ENCODE measurements around the gene CD300C. TPM values are rescaled to one million over a fixed set of nuclear protein-coding genes. Genes with fewer than 3 reads are reported as not detected.

Gene CD300C
- total RNA-seq, 2 experiments from 2014 or later = 0.47 to 0.57 TPM

GRCh38 chr17:74542727-74543383, 3.1 kb downstream of the CD300C start:
- ATAC-seq (no peak), DNase-seq (no peak)
- Mint-ChIP-seq H3K4me3 (no peak overlapping the region), H3K36me3 (ENCODE audit: low read depth) (no peaks in the 10 kb centered on the region), H3K4me1 (ENCODE audit: low read depth) (peaks cover 36% of the 10 kb centered on the region), H3K27me3 (ENCODE audit: low read depth) (peaks cover 6% of the 10 kb centered on the region), H3K9me3 (ENCODE audit: insufficient read depth) (no peaks in the 10 kb centered on the region), H3K27ac (no peak overlapping the region)
- ChIA-PET CTCF (no interaction called here), POLR2A (no interaction called here)

GRCh38 chr17:74542166-74542565, 3.7 kb downstream of the CD300C start:
- Mint-ChIP-seq H3K4me3 (no peak overlapping the region), H3K9me3 (ENCODE audit: insufficient read depth) (no peaks in the 10 kb centered on the region), H3K4me1 (ENCODE audit: low read depth) (peaks cover 29% of the 10 kb centered on the region), H3K27me3 (ENCODE audit: low read depth) (peaks cover 7% of the 10 kb centered on the region), H3K27ac (no peak overlapping the region), H3K36me3 (ENCODE audit: low read depth) (no peaks in the 10 kb centered on the region)
- CTCF ChIA-PET = no interaction called here
- DNase-seq (no peak), ATAC-seq (no peak)
- POLR2A ChIA-PET = no interaction called here

GRCh38 chr17:74541176-74542111, 4.5 kb downstream of the CD300C start:
- Mint-ChIP-seq H3K36me3 (ENCODE audit: low read depth) (no peaks in the 10 kb centered on the region), H3K27me3 (ENCODE audit: low read depth) (peaks cover 13% of the 10 kb centered on the region), H3K4me3 (no peak overlapping the region), H3K4me1 (ENCODE audit: low read depth) (peaks cover 22% of the 10 kb centered on the region), H3K27ac (no peak overlapping the region), H3K9me3 (ENCODE audit: insufficient read depth) (no peaks in the 10 kb centered on the region)
- no peak for DNase-seq
- ATAC-seq = no peak
- ChIA-PET POLR2A (no interaction called here), CTCF (no interaction called here)

GRCh38 chr17:74539281-74539820, 6.6 kb downstream of the CD300C start:
- H3K9me3 Mint-ChIP-seq (ENCODE audit: insufficient read depth) = no peaks in the 10 kb centered on the region
- ChIA-PET POLR2A (no interaction called here), CTCF (no interaction called here)
- no peak for ATAC-seq
- peaks cover 22% of the 10 kb centered on the region for H3K27me3 Mint-ChIP-seq (ENCODE audit: low read depth)
- H3K36me3 Mint-ChIP-seq (ENCODE audit: low read depth) = no peaks in the 10 kb centered on the region
- no peak overlapping the region for H3K27ac Mint-ChIP-seq
- DNase-seq = no peak
- no peak overlapping the region for H3K4me3 Mint-ChIP-seq
- peaks cover 4% of the 10 kb centered on the region for H3K4me1 Mint-ChIP-seq (ENCODE audit: low read depth)

GRCh38 chr17:74536890-74537289, 9.0 kb downstream of the CD300C start:
- no peak overlapping the region for H3K27ac Mint-ChIP-seq
- H3K36me3 Mint-ChIP-seq (ENCODE audit: low read depth) = no peaks in the 10 kb centered on the region
- H3K4me3 Mint-ChIP-seq = no peak overlapping the region
- H3K27me3 Mint-ChIP-seq (ENCODE audit: low read depth) = peaks cover 35% of the 10 kb centered on the region
- DNase-seq (no peak), ATAC-seq (no peak)
- ChIA-PET CTCF (no interaction called here), POLR2A (no interaction called here)
- H3K9me3 Mint-ChIP-seq (ENCODE audit: insufficient read depth) = no peaks in the 10 kb centered on the region
- H3K4me1 Mint-ChIP-seq (ENCODE audit: low read depth) = peaks cover 6% of the 10 kb centered on the region

- ChIA-PET POLR2A (no interaction called here), CTCF (interaction anchor here (0.6 to 2.2 kb wide), 11 partner anchors 12 to 260 kb away, joined by 3 to 28 read pairs (median 3); partner anchors contain the start of gene GPR142)
- ATAC-seq (no peak), DNase-seq (no peak)
- Mint-ChIP-seq H3K9me3 (ENCODE audit: insufficient read depth) (no peaks in the 10 kb centered on the region), H3K27ac (no peak overlapping the region), H3K36me3 (ENCODE audit: low read depth) (no peaks in the 10 kb centered on the region), H3K4me3 (no peak overlapping the region), H3K27me3 (ENCODE audit: low read depth) (peaks cover 33% of the 10 kb centered on the region), H3K4me1 (ENCODE audit: low read depth) (peaks cover 6% of the 10 kb centered on the region)
These were observed 13.8 kb downstream of the CD300C start for GRCh38 chr17:74532115-74532514.

- no peak for DNase-seq
- Mint-ChIP-seq H3K36me3 (ENCODE audit: low read depth) (no peaks in the 10 kb centered on the region), H3K27me3 (ENCODE audit: low read depth) (peaks cover 26% of the 10 kb centered on the region), H3K4me3 (no peak within 1 kb of the TSS), H3K9me3 (ENCODE audit: insufficient read depth) (no peaks in the 10 kb centered on the region), H3K27ac (no peak within 1 kb of the TSS), H3K4me1 (ENCODE audit: low read depth) (peaks cover 6% of the 10 kb centered on the region)
- CTCF ChIA-PET = interaction anchor here (1.1 to 2.2 kb wide), 5 partner anchors 11 to 163 kb away, joined by 3 to 9 read pairs (median 4); no protein-coding TSS in a partner anchor
- no peak for ATAC-seq
- POLR2A ChIA-PET = no interaction called here
These were observed 14.6 kb downstream of the CD300C start, which contains the start of gene CD300LB for GRCh38 chr17:74531231-74531761. CD300LB (minus strand) TSS chr17:74531475; CDS start chr17:74531350, 125 bp downstream.

GRCh38 chr17:74530831-74531150, 15.1 kb downstream of the CD300C start:
- no peaks in the 10 kb centered on the region for H3K36me3 Mint-ChIP-seq (ENCODE audit: low read depth)
- peaks cover 23% of the 10 kb centered on the region for H3K27me3 Mint-ChIP-seq (ENCODE audit: low read depth)
- no peak overlapping the region for H3K4me3 Mint-ChIP-seq
- H3K4me1 Mint-ChIP-seq (ENCODE audit: low read depth) = peaks cover 6% of the 10 kb centered on the region
- ChIA-PET POLR2A (no interaction called here), CTCF (interaction anchor here (1.1 to 2.2 kb wide), 2 partner anchors 152 to 163 kb away, joined by 4 to 9 read pairs; no protein-coding TSS in a partner anchor)
- DNase-seq (no peak), ATAC-seq (no peak)
- H3K27ac Mint-ChIP-seq = no peak overlapping the region
- H3K9me3 Mint-ChIP-seq (ENCODE audit: insufficient read depth) = no peaks in the 10 kb centered on the region

- Mint-ChIP-seq H3K4me1 (ENCODE audit: low read depth) (peaks cover 6% of the 10 kb centered on the region), H3K27ac (no peak overlapping the region), H3K9me3 (ENCODE audit: insufficient read depth) (no peaks in the 10 kb centered on the region), H3K36me3 (ENCODE audit: low read depth) (no peaks in the 10 kb centered on the region), H3K4me3 (no peak overlapping the region), H3K27me3 (ENCODE audit: low read depth) (peaks cover 27% of the 10 kb centered on the region)
- DNase-seq = no peak
- ATAC-seq = no peak
- ChIA-PET POLR2A (no interaction called here), CTCF (interaction anchor here (1.3 kb wide), 1 partner anchor 161 kb away, joined by 3 read pairs; no protein-coding TSS in a partner anchor)
These were observed 16.7 kb downstream of the CD300C start for GRCh38 chr17:74529243-74529642.

GRCh38 chr17:74528491-74529199, 17.3 kb downstream of the CD300C start:
- H3K27ac Mint-ChIP-seq = no peak overlapping the region
- no peak overlapping the region for H3K4me3 Mint-ChIP-seq
- no peaks in the 10 kb centered on the region for H3K9me3 Mint-ChIP-seq (ENCODE audit: insufficient read depth)
- ATAC-seq = no peak
- ChIA-PET POLR2A (interaction anchor here (1.7 kb wide), 1 partner anchor 12 kb away, joined by 4 read pairs; no protein-coding TSS in a partner anchor), CTCF (interaction anchor here (1.1 to 1.3 kb wide), 3 partner anchors 128 to 160 kb away, joined by 3 read pairs; no protein-coding TSS in a partner anchor)
- DNase-seq = no peak
- H3K27me3 Mint-ChIP-seq (ENCODE audit: low read depth) = peaks cover 30% of the 10 kb centered on the region
- H3K4me1 Mint-ChIP-seq (ENCODE audit: low read depth) = peaks cover 6% of the 10 kb centered on the region
- no peaks in the 10 kb centered on the region for H3K36me3 Mint-ChIP-seq (ENCODE audit: low read depth)

- ChIA-PET CTCF (interaction anchor here (1.1 to 1.3 kb wide), 3 partner anchors 129 to 159 kb away, joined by 3 read pairs; no protein-coding TSS in a partner anchor), POLR2A (interaction anchor here (1.7 kb wide), 1 partner anchor 11 kb away, joined by 4 read pairs; no protein-coding TSS in a partner anchor)
- H3K4me3 Mint-ChIP-seq = no peak overlapping the region
- no peak for DNase-seq
- no peak for ATAC-seq
- H3K36me3 Mint-ChIP-seq (ENCODE audit: low read depth) = no peaks in the 10 kb centered on the region
- H3K27me3 Mint-ChIP-seq (ENCODE audit: low read depth) = peaks cover 24% of the 10 kb centered on the region
- no peak overlapping the region for H3K27ac Mint-ChIP-seq
- H3K9me3 Mint-ChIP-seq (ENCODE audit: insufficient read depth) = no peaks in the 10 kb centered on the region
- H3K4me1 Mint-ChIP-seq (ENCODE audit: low read depth) = peaks cover 3% of the 10 kb centered on the region
These were observed 18.2 kb downstream of the CD300C start for GRCh38 chr17:74527756-74528155.
